Activated CD8-positive, alpha-beta memory T cell treated with anti-CD3 and anti-CD28 coated beads, Interleukin-2, amount 10 ng/mL, durations not matched to agents 7 days and 5 days (primary cell): ENCODE data around the gene KIF11. TPM values are rescaled to one million over a fixed set of nuclear protein-coding genes. Genes with fewer than 3 reads are reported as not detected.
A peak's percentile ranks its signal among the peaks of the same experiment; 100 is the strongest.
"Not testable (repeated sequence)": the region's sequence is repeated elsewhere in the genome, so short reads cannot be mapped to it uniquely, and the experiment has no call there.

Experiments used
- ATAC-seq: fragments of 150-1000 bp; cut with Tn5 transposase; one replicate; pipeline ENCODE4 v1.10.0; 2021; ENCODE audit warnings: moderate library complexity
- CTCF ChIA-PET: fragments of 350-600 bp; sonication (Branson Sonifier 250); formaldehyde crosslinking; loops from one replicate; lab custom pipeline; 2021; ENCODE audit warnings: antibody characterized with exemption; lab: Charles Lee
- DNase-seq: peaks from one replicate; pipeline ENCODE4 v3.0.0-alpha.2; 2020
- H3K27ac Mint-ChIP-seq: one replicate; pipeline ENCODE4 v1.8.0; 2021; ENCODE audit warnings: mild to moderate bottlenecking, mixed read lengths
- H3K27me3 Mint-ChIP-seq: one replicate; pipeline ENCODE4 v1.8.0; 2021; ENCODE audit warnings: mixed read lengths
- H3K36me3 Mint-ChIP-seq: one replicate; pipeline ENCODE4 v1.8.0; 2021; ENCODE audit warnings: mild to moderate bottlenecking, mixed read lengths
- H3K4me1 Mint-ChIP-seq: one replicate; pipeline ENCODE4 v1.8.0; 2021; ENCODE audit warnings: mixed read lengths
- H3K4me3 Mint-ChIP-seq: one replicate; pipeline ENCODE4 v1.8.0; 2021; ENCODE audit warnings: mild to moderate bottlenecking, moderate library complexity, mixed read lengths
- H3K9me3 Mint-ChIP-seq: one replicate; pipeline ENCODE4 v1.8.0; 2022; ENCODE audit warnings: low read depth, mixed read lengths
- total RNA-seq, 2 experiments: library from RNA; stranded (reverse); gene quantifications; one replicate each; pipeline ENCODE4 v1.2.3, GENCODE V29; 2021

The KIF11 gene
- total RNA-seq, 2 experiments from 2014 or later: 76.9 to 79.6 TPM

- H3K36me3 Mint-ChIP-seq: peaks cover 8% of the 10 kb centered on the region
- peaks cover 4% of the 10 kb centered on the region for H3K27me3 Mint-ChIP-seq
- CTCF ChIA-PET: interaction anchor here (0.5 to 4.1 kb wide), 5 partner anchors 19 to 289 kb away, joined by 3 to 26 read pairs (median 4); no protein-coding TSS in a partner anchor
- peak overlapping the region; percentile 68 for H3K4me3 Mint-ChIP-seq
- no peak for ATAC-seq
- peak overlapping the region; percentile 75 for H3K27ac Mint-ChIP-seq
- no peak for DNase-seq
- no peaks in the 10 kb centered on the region for H3K9me3 Mint-ChIP-seq
- H3K4me1 Mint-ChIP-seq: peaks cover 37% of the 10 kb centered on the region
Measured at GRCh38 chr10:92572362-92573090, 20.4 kb upstream of the KIF11 start.

- Mint-ChIP-seq H3K4me3 (peak overlapping the region; percentile 68), H3K9me3 (no peaks in the 10 kb centered on the region), H3K36me3 (peaks cover 8% of the 10 kb centered on the region), H3K27ac (peak overlapping the region; percentile 75), H3K27me3 (peaks cover 4% of the 10 kb centered on the region), H3K4me1 (peaks cover 31% of the 10 kb centered on the region)
- CTCF ChIA-PET: interaction anchor here (0.8 to 4.1 kb wide), 13 partner anchors 13 to 112 kb away, joined by 3 to 38 read pairs (median 6); no protein-coding TSS in a partner anchor
- ATAC-seq: peak; percentile 48
- DNase-seq: peak; percentile 58
Measured at GRCh38 chr10:92573091-92573797, 19.7 kb upstream of the KIF11 start.

- Mint-ChIP-seq H3K4me1 (peaks cover 31% of the 10 kb centered on the region), H3K27me3 (peaks cover 4% of the 10 kb centered on the region), H3K4me3 (peak within 1 kb of the TSS; percentile 68), H3K9me3 (no peaks in the 10 kb centered on the region), H3K27ac (peak within 1 kb of the TSS; percentile 80), H3K36me3 (peaks cover 6% of the 10 kb centered on the region)
- peak; percentile 89 for DNase-seq
- peak; percentile 80 for ATAC-seq
- CTCF ChIA-PET: interaction anchor here (0.7 to 4.1 kb wide), 19 partner anchors 8 to 111 kb away, joined by 3 to 38 read pairs (median 4); no protein-coding TSS in a partner anchor
Measured at GRCh38 chr10:92573798-92574547, 19.0 kb upstream of the KIF11 start, which contains the start of gene IDE. IDE (minus strand) TSS chr10:92574093; CDS start chr10:92574019, 74 bp downstream.

- H3K27ac Mint-ChIP-seq: peak overlapping the region; percentile 80
- no peaks in the 10 kb centered on the region for H3K9me3 Mint-ChIP-seq
- peaks cover 2% of the 10 kb centered on the region for H3K36me3 Mint-ChIP-seq
- peaks cover 4% of the 10 kb centered on the region for H3K27me3 Mint-ChIP-seq
- ATAC-seq (peak; percentile 14), DNase-seq (no peak)
- H3K4me3 Mint-ChIP-seq: peak overlapping the region; percentile 68
- peaks cover 26% of the 10 kb centered on the region for H3K4me1 Mint-ChIP-seq
- CTCF ChIA-PET: interaction anchor here (0.7 to 4.1 kb wide), 20 partner anchors 9 to 1127 kb away, joined by 3 to 38 read pairs (median 4); no protein-coding TSS in a partner anchor
Measured at GRCh38 chr10:92574548-92575261, 18.2 kb upstream of the KIF11 start.

- no peak overlapping the region for H3K4me3 Mint-ChIP-seq
- CTCF ChIA-PET: interaction anchor here (0.6 to 4.1 kb wide), 7 partner anchors 9 to 171 kb away, joined by 3 to 26 read pairs (median 6); no protein-coding TSS in a partner anchor
- H3K27me3 Mint-ChIP-seq: peaks cover 4% of the 10 kb centered on the region
- no peaks in the 10 kb centered on the region for H3K9me3 Mint-ChIP-seq
- ATAC-seq (no peak), DNase-seq (no peak)
- H3K4me1 Mint-ChIP-seq: peaks cover 24% of the 10 kb centered on the region
- peaks cover 2% of the 10 kb centered on the region for H3K36me3 Mint-ChIP-seq
- H3K27ac Mint-ChIP-seq: no peak overlapping the region
Measured at GRCh38 chr10:92575961-92576360, 17.0 kb upstream of the KIF11 start.

- CTCF ChIA-PET, H3K4me3 Mint-ChIP-seq, H3K9me3 Mint-ChIP-seq, H3K27me3 Mint-ChIP-seq, H3K4me1 Mint-ChIP-seq, ATAC-seq, H3K36me3 Mint-ChIP-seq, DNase-seq, H3K27ac Mint-ChIP-seq: not testable (repeated sequence)
Measured at GRCh38 chr10:92582347-92582746, 10.6 kb upstream of the KIF11 start.

GRCh38 chr10:92590623-92591549 is 2.0 kb upstream of the KIF11 start:
- H3K9me3 Mint-ChIP-seq: no peaks in the 10 kb centered on the region
- peak overlapping the region; percentile 99 for H3K27ac Mint-ChIP-seq
- peak overlapping the region; percentile 91 for H3K4me3 Mint-ChIP-seq
- H3K4me1 Mint-ChIP-seq: peaks cover 28% of the 10 kb centered on the region
- CTCF ChIA-PET: interaction anchor here (0.5 to 2.6 kb wide), 10 partner anchors 13 to 503 kb away, joined by 3 to 26 read pairs (median 3); partner anchors contain the start of gene IDE
- peak; percentile 50 for DNase-seq
- ATAC-seq: peak; percentile 1
- no peaks in the 10 kb centered on the region for H3K27me3 Mint-ChIP-seq
- peaks cover 9% of the 10 kb centered on the region for H3K36me3 Mint-ChIP-seq

GRCh38 chr10:92591550-92592022 is 1.3 kb upstream of the KIF11 start:
- H3K4me1 Mint-ChIP-seq: peaks cover 35% of the 10 kb centered on the region
- peak overlapping the region; percentile 99 for H3K27ac Mint-ChIP-seq
- CTCF ChIA-PET: interaction anchor here (0.5 to 2.6 kb wide), 8 partner anchors 14 to 98 kb away, joined by 3 to 26 read pairs (median 3); partner anchors contain the start of gene IDE
- ATAC-seq (peak; percentile 83), DNase-seq (peak; percentile 95)
- peak overlapping the region; percentile 91 for H3K4me3 Mint-ChIP-seq
- H3K9me3 Mint-ChIP-seq: no peaks in the 10 kb centered on the region
- no peaks in the 10 kb centered on the region for H3K27me3 Mint-ChIP-seq
- peaks cover 12% of the 10 kb centered on the region for H3K36me3 Mint-ChIP-seq

- H3K4me1 Mint-ChIP-seq: peaks cover 55% of the 10 kb centered on the region
- CTCF ChIA-PET: interaction anchor here (0.8 kb wide), 1 partner anchor 77 kb away, joined by 3 read pairs; no protein-coding TSS in a partner anchor
- H3K27ac Mint-ChIP-seq: peak overlapping the region; percentile 99
- no peaks in the 10 kb centered on the region for H3K9me3 Mint-ChIP-seq
- ATAC-seq (no peak), DNase-seq (no peak)
- peak overlapping the region; percentile 91 for H3K4me3 Mint-ChIP-seq
- H3K27me3 Mint-ChIP-seq: no peaks in the 10 kb centered on the region
- H3K36me3 Mint-ChIP-seq: peaks cover 27% of the 10 kb centered on the region
Measured at GRCh38 chr10:92593619-92594588, 974 bp downstream of the KIF11 start.

GRCh38 chr10:92595505-92595904 is 2.6 kb downstream of the KIF11 start:
- H3K4me1 Mint-ChIP-seq: peaks cover 51% of the 10 kb centered on the region
- no peak for ATAC-seq
- peaks cover 27% of the 10 kb centered on the region for H3K36me3 Mint-ChIP-seq
- no peak for DNase-seq
- CTCF ChIA-PET: interaction anchor here (1.1 kb wide), 1 partner anchor 22 kb away, joined by 3 read pairs; the partner anchor contains the start of gene IDE
- peak overlapping the region; percentile 35 for H3K27ac Mint-ChIP-seq
- H3K9me3 Mint-ChIP-seq: no peaks in the 10 kb centered on the region
- no peaks in the 10 kb centered on the region for H3K27me3 Mint-ChIP-seq
- peak overlapping the region; percentile 91 for H3K4me3 Mint-ChIP-seq
